ENCODE data around the gene SCYGR8. TPM values are rescaled to one million over a fixed set of nuclear protein-coding genes. Genes with fewer than 3 reads are reported as not detected.
A peak's percentile ranks its signal among the peaks of the same experiment; 100 is the strongest.

SCYGR8 gene
- total and polyA plus RNA-seq, 2 experiments from 2014 or later, result not detected

DNA sequence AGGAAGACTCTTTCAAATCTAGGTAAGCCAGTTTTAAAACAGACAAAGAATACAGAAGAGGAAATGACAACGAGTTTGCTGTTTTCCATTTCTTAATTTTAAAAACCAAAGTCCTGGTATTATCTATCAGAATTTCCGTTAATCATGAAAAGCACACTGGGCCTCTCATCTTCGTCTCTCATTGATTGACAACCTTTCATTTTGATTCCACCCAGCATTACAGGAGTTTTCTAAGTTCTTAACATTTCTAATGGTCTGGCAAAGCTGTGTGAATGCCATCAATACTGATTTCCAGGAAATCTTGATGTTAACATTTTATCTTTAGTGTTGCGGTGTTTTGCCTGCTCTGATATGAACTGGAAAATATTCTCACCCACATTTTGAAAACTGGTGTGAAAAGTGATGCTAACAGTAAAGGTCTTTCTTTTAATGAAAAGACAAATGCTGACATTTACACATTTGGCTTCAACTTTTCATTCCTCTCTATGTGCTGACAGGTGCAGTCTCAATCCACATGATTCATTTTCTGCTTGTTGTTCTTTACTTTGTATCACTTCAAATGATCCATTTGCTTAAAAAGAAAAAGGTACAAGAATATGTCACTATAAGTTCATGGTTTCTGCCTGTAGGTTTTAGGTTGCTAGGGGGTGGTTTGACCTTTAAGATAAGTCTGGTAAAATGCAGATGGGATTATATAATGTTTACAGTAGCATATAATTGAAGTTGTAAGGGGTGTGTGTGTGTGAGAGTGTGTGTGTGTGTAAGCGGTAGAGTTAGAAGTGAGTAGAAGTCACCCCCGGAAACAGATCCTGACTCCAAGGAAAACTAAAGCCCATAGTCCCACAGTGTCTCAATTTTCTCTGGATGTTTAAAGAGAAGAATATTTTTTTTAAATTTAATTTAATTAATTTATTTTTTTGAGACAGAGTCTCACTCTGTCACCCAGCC lies 29.5 kb downstream of the SCYGR8 start:
- H3K36me3 ChIP-seq (replicated peaks; ENCODE audit: insufficient read depth, low read depth), result no peaks in the 10 kb centered on the region
- no peak overlapping the region for H3K4me3 ChIP-seq
- no peak overlapping the region for H3K27ac ChIP-seq
- H4K20me1 ChIP-seq (ENCODE audit: insufficient read depth, poor library complexity, severe bottlenecking), result no peaks in the 10 kb centered on the region
- no peaks in the 10 kb centered on the region for H3K9me3 ChIP-seq (ENCODE audit: low read depth)
- no peak for TF ChIP-seq CTCF (IDR thresholded peaks at IDR 0.05; ENCODE audit: poor library complexity)
- no peaks in the 10 kb centered on the region for H3K9me2 ChIP-seq (replicated peaks; ENCODE audit: insufficient read depth)
- 72% methylated on average over 6 of the region's 6 CpGs for WGBS (ENCODE audit: low lambda C conversion rate, missing lambda C conversion rate)
- DNase-seq (ENCODE audit: low spot score), result no peak
- no peak overlapping the region for H3K4me2 ChIP-seq
- no peak overlapping the region for H2AFZ ChIP-seq
- H3K79me2 ChIP-seq, result no peaks in the 10 kb centered on the region
- no peaks in the 10 kb centered on the region for H3K4me1 ChIP-seq (ENCODE audit: insufficient read depth)
- no peaks in the 10 kb centered on the region for H3K27me3 ChIP-seq

- no peaks in the 10 kb centered on the region for H3K27me3 ChIP-seq
- H3K9me2 ChIP-seq (replicated peaks; ENCODE audit: insufficient read depth), result no peaks in the 10 kb centered on the region
- H2AFZ ChIP-seq, result no peak overlapping the region
- WGBS (ENCODE audit: low lambda C conversion rate, missing lambda C conversion rate), result 63% methylated on average over 14 of the region's 14 CpGs
- no peak overlapping the region for H3K4me2 ChIP-seq
- no peaks in the 10 kb centered on the region for H3K4me1 ChIP-seq (ENCODE audit: insufficient read depth)
- no peak overlapping the region for H3K4me3 ChIP-seq
- no peak overlapping the region for H3K27ac ChIP-seq
- no peaks in the 10 kb centered on the region for H4K20me1 ChIP-seq (ENCODE audit: insufficient read depth, poor library complexity, severe bottlenecking)
- H3K36me3 ChIP-seq (replicated peaks; ENCODE audit: insufficient read depth, low read depth), result no peaks in the 10 kb centered on the region
- TF ChIP-seq CTCF (IDR thresholded peaks at IDR 0.05; ENCODE audit: poor library complexity) (no peak), EZH2phosphoT487 (IDR thresholded peaks at IDR 0.05; ENCODE audit: low read depth, severe bottlenecking, unreplicated experiment) (no peak), EZH2 (IDR thresholded peaks at IDR 0.05; ENCODE audit: borderline replicate concordance) (no peak)
- peak; percentile 47 for DNase-seq (ENCODE audit: low spot score)
- H3K79me2 ChIP-seq, result no peaks in the 10 kb centered on the region
- no peaks in the 10 kb centered on the region for H3K9me3 ChIP-seq (ENCODE audit: low read depth)
These were observed 35.4 kb downstream of the SCYGR8 start for GRCh38 chr2:227780981-227781615.

DNA sequence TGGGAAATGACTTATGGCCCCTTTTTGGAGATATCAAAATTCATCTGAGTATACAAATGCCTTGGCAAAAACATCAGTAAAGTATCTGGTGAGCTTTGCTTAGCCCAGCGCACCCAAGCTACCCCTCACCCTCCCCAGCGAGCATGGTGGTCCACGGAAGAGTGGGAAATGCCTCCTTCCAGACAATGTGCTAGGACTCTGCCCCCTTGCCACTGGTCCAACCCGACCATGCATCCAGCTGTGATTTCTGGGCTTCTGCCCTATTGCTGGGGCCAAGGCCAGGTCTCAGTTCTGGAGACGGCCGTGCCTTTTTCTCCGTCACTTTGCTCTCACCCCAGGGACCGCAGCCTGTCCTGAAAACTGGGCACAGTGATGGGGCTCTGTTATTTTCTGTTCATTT lies 36.1 kb downstream of the SCYGR8 start:
- 84% methylated on average over 8 of the region's 8 CpGs for WGBS (ENCODE audit: low lambda C conversion rate, missing lambda C conversion rate)
- Histone ChIP-seq H3K27me3 (no peaks in the 10 kb centered on the region), H3K36me3 (replicated peaks; ENCODE audit: insufficient read depth, low read depth) (no peaks in the 10 kb centered on the region), H3K4me1 (ENCODE audit: insufficient read depth) (no peaks in the 10 kb centered on the region), H3K27ac (no peak overlapping the region), H3K9me2 (replicated peaks; ENCODE audit: insufficient read depth) (no peaks in the 10 kb centered on the region), H3K4me2 (no peak overlapping the region), H3K4me3 (no peak overlapping the region), H4K20me1 (ENCODE audit: insufficient read depth, poor library complexity, severe bottlenecking) (no peaks in the 10 kb centered on the region), H3K79me2 (no peaks in the 10 kb centered on the region), H3K9me3 (ENCODE audit: low read depth) (no peaks in the 10 kb centered on the region), H2AFZ (no peak overlapping the region)
- TF ChIP-seq EZH2phosphoT487 (IDR thresholded peaks at IDR 0.05; ENCODE audit: low read depth, severe bottlenecking, unreplicated experiment) (no peak), CTCF (IDR thresholded peaks at IDR 0.05; ENCODE audit: poor library complexity) (no peak), EZH2 (IDR thresholded peaks at IDR 0.05; ENCODE audit: borderline replicate concordance) (no peak)
- no peak for DNase-seq (ENCODE audit: low spot score)
